Mucosa of descending colon (tissue), 3 donors: ENCODE measurements around the gene SLC2A4. TPM values are rescaled to one million over a fixed set of nuclear protein-coding genes. Genes with fewer than 3 reads are reported as not detected.
"Not testable (repeated sequence)": the region's sequence is repeated elsewhere in the genome, so short reads cannot be mapped to it uniquely, and the experiment has no call there.

Source experiments
- ATAC-seq: fragments of 200-7000 bp; cut with Tn5 transposase; one replicate; pipeline ENCODE4 v1.9.1; 2020; ENCODE audit warnings: mild to moderate bottlenecking, moderate library complexity
- DNase-seq, 3 donors: peaks; one replicate each; pipeline ENCODE4 v3.0.0-alpha.2; 2020
- H3K36me3 ChIP-seq: fragments of 200-600 bp; one replicate; pipeline ENCODE4 v1.8.0; 2021; ENCODE audit warnings: low read depth, mild to moderate bottlenecking
- H3K4me1 ChIP-seq: fragments of 200-600 bp; one replicate; pipeline ENCODE4 v1.8.0; 2021; ENCODE audit warnings: low read depth, mild to moderate bottlenecking
- H3K4me3 ChIP-seq: fragments of 200-600 bp; one replicate; pipeline ENCODE4 v1.8.0; 2021; ENCODE audit warnings: mild to moderate bottlenecking
- H3K9me3 ChIP-seq: fragments of 200-600 bp; one replicate; pipeline ENCODE4 v1.8.0; 2021; ENCODE audit warnings: mild to moderate bottlenecking
- CTCF ChIP-seq: fragments of 200-600 bp; IDR thresholded peaks from one replicate; pipeline ENCODE4 v1.8.0; 2022; ENCODE audit warnings: antibody characterized with exemption, mild to moderate bottlenecking
- intact Hi-C, 2 donors: fragments of 100-400 bp; cut with DNase I in 1 of 2; cut with micrococcal nuclease in 1 of 2; formaldehyde crosslinking; loops; one replicate each; pipeline versions ENCODE4 v1.11.0 to v1.11.1; 2022; cut with DNase I, micrococcal nuclease
- total RNA-seq, 3 donors: library from RNA; stranded (reverse); fragmentation: NEBNext Ultra II Directional in 2 of 3; extraction: Animal tissue kit (Norgen Biotek cat#: 25700) in 2 of 3; gene quantifications; one replicate each; pipeline versions ENCODE4 v1.2.1 to v1.2.4, GENCODE V29; 2021 to 2023
- donor health status: DM: no; HTN: no; CAD: no; lungs with moderate emphysema.
- donor health status: DM: no; HTN: no; CAD: no.
- donor health status: DM: no; HTN: yes; CAD: no.

Gene SLC2A4
- total RNA-seq, 3 donors from 2014 or later, result 5.3 to 78.2 (median 6.1) TPM

GRCh38 chr17:7334938-7335538 lies 53.5 kb downstream of the SLC2A4 start:
- no peak for ATAC-seq
- TF ChIP-seq CTCF, result no peak
- Histone ChIP-seq H3K4me3 (no peak overlapping the region), H3K36me3 (no peaks in the 10 kb centered on the region), H3K4me1 (peaks cover 3% of the 10 kb centered on the region), H3K9me3 (no peaks in the 10 kb centered on the region)
- intact Hi-C loops, result no loop called here
- DNase-seq, result peak in 1 of 3 donors; percentile 34

DNA sequence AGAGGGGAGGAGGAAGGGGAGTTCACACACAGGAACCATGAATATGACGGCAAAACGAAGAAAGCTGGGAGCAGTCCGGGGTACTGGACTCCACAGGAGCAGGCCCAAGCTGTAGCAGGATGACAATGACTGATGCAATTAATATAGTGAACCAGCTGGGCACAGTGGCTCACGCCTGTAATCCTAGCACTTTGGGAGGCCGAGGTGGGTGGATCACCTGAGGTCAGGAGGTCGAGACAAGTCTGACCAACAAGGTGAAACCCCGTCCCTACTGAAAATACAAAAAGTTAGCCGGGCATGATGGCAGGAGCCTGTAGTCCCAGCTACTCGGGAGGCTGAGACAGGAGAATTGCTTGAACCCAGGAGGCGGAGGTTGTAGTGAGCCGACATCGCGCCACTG lies 54.2 kb downstream of the SLC2A4 start:
- ATAC-seq, H3K9me3 ChIP-seq, H3K4me1 ChIP-seq, H3K4me3 ChIP-seq, intact Hi-C loops, DNase-seq, H3K36me3 ChIP-seq: not testable (repeated sequence)

DNA sequence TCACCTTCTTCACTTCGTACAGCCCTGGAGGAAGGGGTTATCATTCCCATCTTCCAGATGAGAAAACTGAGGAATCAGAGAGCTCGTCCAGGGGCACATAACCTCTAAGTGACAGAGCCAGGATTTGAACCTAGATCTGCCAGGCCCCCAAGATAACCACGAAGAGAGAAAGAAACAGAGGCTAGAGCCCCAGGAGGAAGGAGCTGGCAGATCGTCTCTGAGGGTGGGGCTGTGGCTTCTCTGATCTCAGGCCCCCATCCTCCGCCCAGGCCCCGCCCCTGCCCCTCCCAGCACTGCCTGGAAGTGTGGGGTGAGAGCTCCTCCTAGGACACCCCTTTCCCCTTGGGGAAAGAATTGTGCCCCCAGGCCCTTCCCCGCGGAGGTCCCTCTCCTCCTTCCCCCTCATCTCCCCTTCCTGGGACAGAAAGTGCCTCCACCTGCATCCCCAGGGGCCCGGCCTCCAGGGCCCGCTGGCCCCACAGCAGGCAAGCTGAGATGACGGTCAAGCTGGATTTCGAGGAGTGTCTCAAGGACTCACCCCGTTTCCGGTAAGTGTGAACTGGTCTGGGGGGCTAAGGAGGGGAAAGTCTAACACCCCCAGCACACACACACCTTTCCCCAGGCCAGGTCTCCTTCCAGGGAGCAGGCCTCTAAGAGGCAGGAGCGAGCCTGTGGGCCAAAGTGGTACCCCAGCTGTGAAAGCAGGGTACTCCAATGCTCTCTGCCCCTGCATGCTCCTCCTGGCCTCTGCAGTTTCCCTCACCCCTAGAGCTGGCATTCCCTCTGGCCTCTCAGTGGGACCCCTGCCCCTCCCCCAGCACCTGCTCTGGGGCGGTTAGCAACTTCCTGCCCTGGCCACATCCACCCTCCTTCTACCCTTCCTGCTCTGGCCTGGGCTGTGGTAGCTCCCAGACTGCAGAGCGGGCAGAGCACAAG lies 55.0 kb downstream of the SLC2A4 start, which contains the start of gene ACAP1:
Gene ACAP1, plus strand, starts transcription at position 290 of the 936 bp plus-strand sequence. Its CDS starts 206 bp downstream, at position 496.
- Histone ChIP-seq H3K4me1 (no peaks in the 10 kb centered on the region), H3K9me3 (no peaks in the 10 kb centered on the region), H3K36me3 (no peaks in the 10 kb centered on the region), H3K4me3 (peak within 1 kb of the TSS; percentile 4)
- ATAC-seq, result peak; percentile 92
- DNase-seq, result peak; percentile 72 to 92 (median 82)
- intact Hi-C loops, result no loop called here
- no peak for TF ChIP-seq CTCF

- H3K4me1 ChIP-seq, H3K4me3 ChIP-seq, ATAC-seq, DNase-seq, intact Hi-C loops, H3K36me3 ChIP-seq, H3K9me3 ChIP-seq: not testable (repeated sequence)
These were observed 56.1 kb downstream of the SLC2A4 start for GRCh38 chr17:7337600-7337999.

Other genes with a start within 250 kb of the SLC2A4 start
- gene SLC16A13, start 245.7 kb upstream of the SLC2A4 start, total RNA-seq, result 1 to 10 TPM; 3.8 to 7.3 (median 6.6) TPM
- 1 to 10 TPM in 2 of 3 donors, under 1 TPM in 1; 0.55 to 1.7 (median 1.3) TPM for gene SLC16A11, start 237.6 kb upstream of the SLC2A4 start, total RNA-seq
- 10 to 100 TPM in 1 of 3 donors, 1 to 10 TPM in 2; 3.1 to 15.1 (median 8.9) TPM for gene CLEC10A, start 201.5 kb upstream of the SLC2A4 start, total RNA-seq
- gene ASGR2, start 166.9 kb upstream of the SLC2A4 start, total RNA-seq, result under 1 TPM in 1 of 3 donors, not detected in 2; 0.96 TPM
- gene ASGR1, start 102.3 kb upstream of the SLC2A4 start, total RNA-seq, result 1 to 10 TPM in 2 of 3 donors, under 1 TPM in 1; 0.35 to 1.6 (median 1.2) TPM
- 10 to 100 TPM in 1 of 3 donors, 1 to 10 TPM in 2; 4.1 to 34.5 (median 6.6) TPM for gene DLG4, start 61.9 kb upstream of the SLC2A4 start, total RNA-seq
- 1,000 to 10,000 TPM in 1 of 3 donors, 100 to 1,000 TPM in 2; 729 to 1,007 (median 804) TPM for gene ACADVL, start 61.8 kb upstream of the SLC2A4 start, total RNA-seq
- gene DVL2, start 47.2 kb upstream of the SLC2A4 start, total RNA-seq, result 10 to 100 TPM; 33.4 to 52.0 (median 36.0) TPM
- gene PHF23, start 42.3 kb upstream of the SLC2A4 start, total RNA-seq, result 10 to 100 TPM; 36.0 to 49.8 (median 36.8) TPM
- gene GABARAP, start 39.3 kb upstream of the SLC2A4 start, total RNA-seq, result 100 to 1,000 TPM; 424 to 499 (median 484) TPM
- gene CTDNEP1, start 30.0 kb upstream of the SLC2A4 start, total RNA-seq, result 100 to 1,000 TPM; 117 to 123 (median 117) TPM
- gene ELP5, start 29.5 kb upstream of the SLC2A4 start, total RNA-seq, result 10 to 100 TPM; 34.9 to 45.6 (median 42.2) TPM
- 1,000 to 10,000 TPM in 1 of 3 donors, 100 to 1,000 TPM in 2; 586 to 1,244 (median 934) TPM for gene CLDN7, start 19.2 kb upstream of the SLC2A4 start, total RNA-seq
- 10 to 100 TPM; 17.9 to 71.4 (median 37.8) TPM for gene YBX2, start 12.9 kb downstream of the SLC2A4 start, total RNA-seq
- gene EIF5A, start 25.9 kb downstream of the SLC2A4 start, total RNA-seq, result 100 to 1,000 TPM; 281 to 492 (median 313) TPM
- 10 to 100 TPM; 68.1 to 89.8 (median 83.2) TPM for gene GPS2, start 33.6 kb downstream of the SLC2A4 start, total RNA-seq
- 10 to 100 TPM; 39.0 to 59.1 (median 44.9) TPM for gene NEURL4, start 47.6 kb downstream of the SLC2A4 start, total RNA-seq
- gene ACAP1, start 54.8 kb downstream of the SLC2A4 start, total RNA-seq, result 10 to 100 TPM in 2 of 3 donors, 1 to 10 TPM in 1; 9.2 to 16.5 (median 11.2) TPM
- 10 to 100 TPM in 1 of 3 donors, 1 to 10 TPM in 2; 8.2 to 10.3 (median 8.5) TPM for gene KCTD11, start 70.4 kb downstream of the SLC2A4 start, total RNA-seq
- under 1 TPM in 1 of 3 donors, not detected in 2; 0.26 TPM for gene TMEM95, start 73.4 kb downstream of the SLC2A4 start, total RNA-seq
- 10 to 100 TPM; 16.4 to 29.5 (median 20.7) TPM for gene TNK1, start 99.4 kb downstream of the SLC2A4 start, total RNA-seq
- gene PLSCR3, start 112.8 kb downstream of the SLC2A4 start, total RNA-seq, result 10 to 100 TPM in 2 of 3 donors, 1 to 10 TPM in 1; 5.5 to 21.6 (median 16.4) TPM
- 10 to 100 TPM; 51.9 to 85.1 (median 64.9) TPM for gene TMEM256, start 122.4 kb downstream of the SLC2A4 start, total RNA-seq
- gene NLGN2, start 126.1 kb downstream of the SLC2A4 start, total RNA-seq, result 10 to 100 TPM in 1 of 3 donors, 1 to 10 TPM in 2; 2.9 to 38.0 (median 6.7) TPM
- gene SPEM1, start 138.6 kb downstream of the SLC2A4 start, total RNA-seq, result not detected
- not detected for gene SPEM2, start 143.9 kb downstream of the SLC2A4 start, total RNA-seq
- gene SPEM3, start 147.1 kb downstream of the SLC2A4 start, total RNA-seq, result not detected
- 10 to 100 TPM in 2 of 3 donors, 1 to 10 TPM in 1; 8.8 to 22.5 (median 16.4) TPM for gene TMEM102, start 153.7 kb downstream of the SLC2A4 start, total RNA-seq
- gene FGF11, start 157.8 kb downstream of the SLC2A4 start, total RNA-seq, result 1 to 10 TPM; 1.4 to 3.0 (median 2.2) TPM
- 1 to 10 TPM; 6.0 to 8.3 (median 7.7) TPM for gene CHRNB1, start 163.3 kb downstream of the SLC2A4 start, total RNA-seq
- gene ZBTB4, start 197.9 kb downstream of the SLC2A4 start, total RNA-seq, result 10 to 100 TPM; 16.6 to 93.9 (median 18.5) TPM
- gene SLC35G6, start 199.7 kb downstream of the SLC2A4 start, total RNA-seq, result not detected
- 100 to 1,000 TPM; 101 to 124 (median 118) TPM for gene POLR2A, start 202.6 kb downstream of the SLC2A4 start, total RNA-seq